Activated CD4-positive, alpha-beta memory T cell treated with anti-CD3 and anti-CD28 coated beads for 36 hours (primary cell): ENCODE data around the gene ABI3BP. TPM values are rescaled to one million over a fixed set of nuclear protein-coding genes. Genes with fewer than 3 reads are reported as not detected.
A peak's percentile ranks its signal among the peaks of the same experiment; 100 is the strongest.

Experiments
- CTCF ChIA-PET: fragments of 350-600 bp; sonication (Branson Sonifier 250); formaldehyde crosslinking; loops from one replicate; lab custom pipeline; 2021; ENCODE audit warnings: antibody characterized with exemption, inconsistent platforms; lab: Charles Lee
- POLR2A ChIA-PET: fragments of 350-600 bp; sonication (Branson Sonifier 250); formaldehyde crosslinking; loops from one replicate; lab custom pipeline; 2021; ENCODE audit warnings: antibody characterized with exemption; lab: Charles Lee
- DNase-seq: peaks from one replicate; pipeline ENCODE4 v3.0.0-alpha.2; 2020
- H3K27ac Mint-ChIP-seq: one replicate; pipeline ENCODE4 v1.8.0; 2021; ENCODE audit warnings: mixed read lengths
- H3K27me3 Mint-ChIP-seq: one replicate; pipeline ENCODE4 v1.8.0; 2021; ENCODE audit warnings: mixed read lengths
- H3K36me3 Mint-ChIP-seq: one replicate; pipeline ENCODE4 v1.8.0; 2021; ENCODE audit warnings: mixed read lengths
- H3K4me1 Mint-ChIP-seq: one replicate; pipeline ENCODE4 v1.8.0; 2021; ENCODE audit warnings: low read depth, mixed read lengths
- H3K4me3 Mint-ChIP-seq: one replicate; pipeline ENCODE4 v1.8.0; 2021; ENCODE audit warnings: mild to moderate bottlenecking, mixed read lengths
- H3K9me3 Mint-ChIP-seq: one replicate; pipeline ENCODE4 v1.8.0; 2021; ENCODE audit warnings: mixed read lengths
- intact Hi-C: fragments of 100-400 bp; cut with micrococcal nuclease; formaldehyde crosslinking; loops from one replicate; pipeline ENCODE4 v1.15.1; 2023
- total RNA-seq, 2 experiments: library from RNA; stranded (reverse); gene quantifications; one replicate each; pipeline ENCODE4 v1.2.3, GENCODE V29; 2021

The ABI3BP gene
- total RNA-seq, 2 experiments from 2014 or later, result not detected

DNA sequence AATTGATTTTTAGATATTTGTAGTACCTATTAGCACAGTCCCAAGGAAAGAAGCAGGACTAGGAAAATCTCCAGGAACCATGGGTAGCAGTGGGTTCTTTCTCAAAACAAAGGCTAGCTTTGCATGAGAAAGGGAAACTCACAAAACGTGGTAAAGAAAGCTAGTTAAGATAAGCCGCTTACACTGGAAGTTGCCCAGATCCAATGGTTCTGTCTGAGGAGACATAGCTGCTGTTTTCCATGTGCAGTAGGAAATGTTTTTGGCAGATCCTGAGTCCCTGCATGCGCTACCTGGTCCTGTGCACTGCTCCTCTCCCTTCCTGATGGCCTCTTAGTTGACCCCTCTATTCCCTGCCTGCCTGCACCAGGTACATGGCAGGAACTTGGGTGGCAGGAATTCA is 223.5 kb downstream of the ABI3BP start:
- ChIA-PET CTCF (interaction anchor here (1.0 kb wide), 1 partner anchor 27 kb away, joined by 3 read pairs; no protein-coding TSS in a partner anchor), POLR2A (no interaction called here)
- Mint-ChIP-seq H3K27ac (no peak overlapping the region), H3K4me3 (no peak overlapping the region), H3K36me3 (no peaks in the 10 kb centered on the region), H3K27me3 (no peaks in the 10 kb centered on the region), H3K4me1 (peaks cover 6% of the 10 kb centered on the region), H3K9me3 (no peaks in the 10 kb centered on the region)
- intact Hi-C loops, result no loop called here
- DNase-seq, result no peak

DNA sequence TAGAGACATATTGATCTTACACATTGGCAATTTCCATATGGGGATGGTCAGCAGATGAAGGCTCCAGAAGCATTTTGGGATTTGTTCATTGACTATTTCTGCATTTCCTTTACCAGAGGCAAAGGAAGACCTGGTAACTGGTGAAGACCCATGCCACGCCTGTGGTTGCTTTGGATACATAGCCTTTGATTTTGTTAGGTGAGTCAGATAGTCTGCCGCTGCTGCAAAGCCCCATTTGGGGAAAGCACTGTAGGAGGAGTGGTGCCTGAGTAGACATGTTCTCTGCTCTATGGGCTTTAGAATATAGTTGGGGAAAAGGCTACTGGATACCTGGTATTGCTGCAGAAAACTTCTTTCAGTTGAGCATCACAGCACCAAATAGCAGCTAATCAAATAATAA is 227.2 kb downstream of the ABI3BP start:
- intact Hi-C loops, result no loop called here
- ChIA-PET POLR2A (no interaction called here), CTCF (no interaction called here)
- DNase-seq, result peak; percentile 12
- H3K9me3 Mint-ChIP-seq, result no peaks in the 10 kb centered on the region
- H3K27ac Mint-ChIP-seq, result no peak overlapping the region
- peaks cover 6% of the 10 kb centered on the region for H3K4me1 Mint-ChIP-seq
- no peaks in the 10 kb centered on the region for H3K36me3 Mint-ChIP-seq
- H3K27me3 Mint-ChIP-seq, result no peaks in the 10 kb centered on the region
- no peak overlapping the region for H3K4me3 Mint-ChIP-seq

DNA sequence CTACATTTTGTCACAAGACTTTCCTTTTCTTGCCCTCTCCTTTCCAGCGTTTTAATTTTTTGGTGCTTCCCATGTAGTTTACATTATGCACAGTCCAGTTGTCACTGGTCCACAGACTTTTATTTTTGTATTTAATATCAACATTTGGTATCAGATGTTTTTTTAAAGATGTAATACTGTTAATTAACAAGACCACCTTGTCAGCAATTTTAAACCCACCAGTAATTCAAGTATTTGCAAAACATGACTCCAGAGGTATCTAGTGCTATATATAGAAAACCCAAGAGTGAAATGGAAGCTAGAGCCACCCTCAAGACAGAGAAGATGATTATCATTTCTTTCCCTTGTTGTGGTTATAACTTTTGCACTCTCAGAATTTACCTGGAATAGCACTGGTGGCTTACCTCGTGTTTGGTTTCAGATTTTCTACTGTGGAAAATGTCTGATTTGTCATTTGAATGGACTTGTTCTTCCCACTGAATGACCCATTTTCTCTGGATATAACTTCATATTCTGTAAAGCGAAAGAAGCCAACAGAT is 227.7 kb downstream of the ABI3BP start:
- Mint-ChIP-seq H3K4me1 (peaks cover 6% of the 10 kb centered on the region), H3K4me3 (no peak overlapping the region), H3K27me3 (no peaks in the 10 kb centered on the region), H3K36me3 (no peaks in the 10 kb centered on the region), H3K27ac (no peak overlapping the region), H3K9me3 (no peaks in the 10 kb centered on the region)
- no peak for DNase-seq
- ChIA-PET POLR2A (no interaction called here), CTCF (no interaction called here)
- intact Hi-C loops, result no loop called here

DNA sequence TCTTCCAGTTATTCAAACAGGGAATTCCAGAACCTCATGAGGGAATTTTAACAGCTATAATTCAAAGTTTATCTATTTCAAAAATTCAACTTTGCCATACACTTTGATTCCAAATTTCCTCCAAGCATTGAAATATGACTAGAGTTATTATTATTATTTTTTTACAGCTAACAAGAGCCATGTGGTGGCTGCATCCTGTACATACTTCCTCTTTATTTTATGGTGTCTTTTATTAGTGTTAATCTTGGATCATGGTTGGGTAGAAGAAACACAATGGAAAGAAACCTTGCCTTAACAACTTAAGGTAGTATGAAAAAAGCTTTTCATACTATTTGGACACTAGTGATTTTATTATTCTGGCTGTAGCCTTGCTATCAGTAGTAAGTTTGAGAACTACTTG is 231.3 kb downstream of the ABI3BP start:
- ChIA-PET POLR2A (interaction anchor here (0.6 kb wide), 1 partner anchor 176 kb away, joined by 3 read pairs; no protein-coding TSS in a partner anchor), CTCF (interaction anchor here (0.8 to 1.5 kb wide), 2 partner anchors 21 to 299 kb away, joined by 3 to 4 read pairs; no protein-coding TSS in a partner anchor)
- no peaks in the 10 kb centered on the region for H3K9me3 Mint-ChIP-seq
- no peak for DNase-seq
- intact Hi-C loops, result no loop called here
- no peaks in the 10 kb centered on the region for H3K36me3 Mint-ChIP-seq
- H3K4me3 Mint-ChIP-seq, result no peak overlapping the region
- no peaks in the 10 kb centered on the region for H3K27me3 Mint-ChIP-seq
- H3K27ac Mint-ChIP-seq, result no peak overlapping the region
- peaks cover 6% of the 10 kb centered on the region for H3K4me1 Mint-ChIP-seq

DNA sequence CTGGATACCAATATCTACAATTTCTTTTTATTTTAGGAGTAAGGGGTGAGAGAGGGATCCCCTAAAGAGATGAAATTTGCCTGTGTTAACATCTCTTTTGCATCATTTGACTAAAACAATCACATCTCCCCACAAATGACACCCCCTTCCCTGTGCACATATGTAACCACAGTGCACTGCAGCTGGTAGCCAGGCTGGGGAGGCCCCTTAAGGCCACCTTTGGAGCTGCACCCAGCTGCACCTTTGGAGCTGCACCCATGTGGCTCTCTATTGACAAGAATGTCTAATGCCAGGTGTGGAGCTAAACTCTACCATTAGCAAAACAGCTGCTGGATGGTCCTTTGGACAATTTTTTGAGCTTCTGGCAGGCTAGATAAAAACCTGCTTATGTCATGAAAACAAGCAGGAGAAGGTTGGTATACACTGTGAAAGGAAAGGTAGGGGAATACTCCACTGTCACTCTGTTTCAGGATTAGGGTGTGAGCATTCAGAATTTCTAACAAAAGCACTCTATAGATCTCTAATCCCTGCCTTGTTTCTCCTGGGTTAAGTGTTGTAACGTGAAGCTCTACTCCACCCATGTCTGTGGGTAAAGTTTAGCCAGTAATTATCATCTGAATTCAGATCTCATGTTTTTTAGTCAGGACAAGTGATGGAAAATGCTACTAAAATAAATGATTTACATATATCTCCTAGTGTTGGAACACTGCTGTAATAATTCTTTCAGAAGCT is 231.8 kb downstream of the ABI3BP start:
- CTCF ChIA-PET, result interaction anchor here (0.8 to 1.5 kb wide), 2 partner anchors 20 to 299 kb away, joined by 3 to 4 read pairs; no protein-coding TSS in a partner anchor
- no peak overlapping the region for H3K4me3 Mint-ChIP-seq
- no peaks in the 10 kb centered on the region for H3K9me3 Mint-ChIP-seq
- H3K4me1 Mint-ChIP-seq, result peaks cover 6% of the 10 kb centered on the region
- no peaks in the 10 kb centered on the region for H3K36me3 Mint-ChIP-seq
- POLR2A ChIA-PET, result interaction anchor here (0.6 kb wide), 1 partner anchor 175 kb away, joined by 3 read pairs; no protein-coding TSS in a partner anchor
- H3K27me3 Mint-ChIP-seq, result no peaks in the 10 kb centered on the region
- intact Hi-C loops, result no loop called here
- DNase-seq, result peak; percentile 24
- H3K27ac Mint-ChIP-seq, result no peak overlapping the region

DNA sequence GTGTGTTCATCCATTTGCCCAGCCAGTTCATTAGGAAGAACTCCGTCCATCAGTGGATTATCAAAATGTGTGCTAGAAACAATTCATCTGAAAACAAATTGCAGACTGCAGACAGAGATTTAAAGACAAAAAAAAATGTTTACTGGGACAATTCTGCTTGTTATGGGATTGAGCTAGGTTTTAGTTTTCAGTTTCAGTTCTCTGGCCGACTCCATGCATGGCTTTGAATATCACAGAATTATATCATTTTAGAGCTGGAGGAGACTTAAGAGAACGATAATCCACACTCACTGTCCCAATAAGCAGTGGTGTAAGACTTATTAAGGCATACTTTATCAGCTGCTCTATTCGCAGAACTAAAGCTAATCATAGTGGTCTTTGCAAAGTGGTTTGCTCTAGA is 232.8 kb downstream of the ABI3BP start:
- ChIA-PET POLR2A (no interaction called here), CTCF (interaction anchor here (0.5 to 0.7 kb wide), 2 partner anchors 45 to 54 kb away, joined by 3 read pairs; no protein-coding TSS in a partner anchor)
- Mint-ChIP-seq H3K27me3 (no peaks in the 10 kb centered on the region), H3K9me3 (no peaks in the 10 kb centered on the region), H3K36me3 (peaks cover 4% of the 10 kb centered on the region), H3K27ac (no peak overlapping the region), H3K4me1 (peaks cover under 1% of the 10 kb centered on the region), H3K4me3 (no peak overlapping the region)
- intact Hi-C loops, result no loop called here
- DNase-seq, result no peak

DNA sequence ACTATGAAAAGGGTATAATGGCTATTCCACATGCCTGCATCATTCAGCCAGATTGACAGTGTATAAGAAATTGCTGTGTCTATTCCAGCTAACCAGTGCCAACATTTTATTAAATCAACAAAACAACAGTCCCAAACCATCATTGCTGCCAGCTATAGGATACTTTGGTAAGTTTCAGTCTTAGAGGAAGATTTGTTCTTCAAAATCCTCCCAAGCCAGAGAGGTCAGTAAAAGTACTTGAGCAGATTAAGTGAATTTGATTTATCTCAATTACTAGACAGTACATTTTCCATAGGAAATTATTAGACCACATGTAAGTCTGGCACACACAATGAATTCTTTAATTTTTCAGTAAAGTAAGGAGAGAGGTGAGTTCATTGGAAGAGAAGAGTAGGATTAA is 233.3 kb downstream of the ABI3BP start:
- Mint-ChIP-seq H3K27me3 (no peaks in the 10 kb centered on the region), H3K4me1 (no peaks in the 10 kb centered on the region), H3K36me3 (peaks cover 8% of the 10 kb centered on the region), H3K9me3 (no peaks in the 10 kb centered on the region), H3K27ac (no peak overlapping the region), H3K4me3 (no peak overlapping the region)
- CTCF ChIA-PET, result interaction anchor here (0.5 to 0.9 kb wide), 3 partner anchors 10 to 45 kb away, joined by 3 to 4 read pairs (median 3); no protein-coding TSS in a partner anchor
- intact Hi-C loops, result no loop called here
- no peak for DNase-seq
- POLR2A ChIA-PET, result no interaction called here

DNA sequence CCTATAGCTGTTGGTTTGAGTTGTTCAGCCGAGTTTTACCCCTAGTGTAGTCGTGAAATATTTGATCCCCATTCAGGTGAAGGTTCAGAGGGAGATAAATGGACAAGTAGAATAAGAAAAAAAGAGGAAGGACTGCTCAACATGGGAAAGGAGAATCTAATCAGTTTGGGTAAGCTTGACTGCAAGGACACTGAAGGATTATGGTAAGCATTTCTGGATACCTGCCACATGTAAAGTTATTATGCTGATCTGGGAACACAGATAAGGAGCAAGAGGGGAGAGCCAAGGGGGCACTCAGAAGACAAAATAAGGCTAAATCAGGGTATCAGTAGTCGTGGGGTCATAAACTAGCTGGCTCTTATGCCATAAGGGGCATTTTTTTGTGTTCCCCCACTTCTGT is 234.1 kb downstream of the ABI3BP start:
- intact Hi-C loops, result no loop called here
- H3K36me3 Mint-ChIP-seq, result peaks cover 12% of the 10 kb centered on the region
- no peaks in the 10 kb centered on the region for H3K27me3 Mint-ChIP-seq
- H3K9me3 Mint-ChIP-seq, result no peaks in the 10 kb centered on the region
- POLR2A ChIA-PET, result no interaction called here
- H3K4me3 Mint-ChIP-seq, result no peak overlapping the region
- no peaks in the 10 kb centered on the region for H3K4me1 Mint-ChIP-seq
- no peak for DNase-seq
- no peak overlapping the region for H3K27ac Mint-ChIP-seq
- CTCF ChIA-PET, result interaction anchor here (0.7 to 0.9 kb wide), 2 partner anchors 9 to 31 kb away, joined by 3 to 4 read pairs; no protein-coding TSS in a partner anchor

DNA sequence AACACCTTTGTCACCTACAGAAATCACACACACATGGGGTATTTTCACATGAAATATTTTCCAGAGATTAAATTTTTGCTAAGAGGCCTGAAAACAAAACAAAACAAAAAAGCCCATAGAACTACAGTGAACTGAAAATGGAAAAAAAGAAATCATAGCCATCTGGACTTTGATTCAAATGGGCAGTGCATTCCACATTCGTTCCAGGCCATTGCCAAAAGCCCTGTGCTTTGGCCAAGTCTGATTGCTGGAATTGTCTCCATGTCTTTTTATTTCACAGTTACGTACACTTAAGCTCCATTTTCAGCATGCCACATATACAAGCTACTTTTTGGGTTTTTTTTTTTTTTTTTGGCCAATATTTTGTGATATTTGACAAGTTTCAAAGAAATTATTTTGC is 236.8 kb downstream of the ABI3BP start:
- H3K36me3 Mint-ChIP-seq, result peaks cover 24% of the 10 kb centered on the region
- no peaks in the 10 kb centered on the region for H3K4me1 Mint-ChIP-seq
- ChIA-PET POLR2A (no interaction called here), CTCF (no interaction called here)
- no peak overlapping the region for H3K4me3 Mint-ChIP-seq
- H3K9me3 Mint-ChIP-seq, result no peaks in the 10 kb centered on the region
- H3K27me3 Mint-ChIP-seq, result no peaks in the 10 kb centered on the region
- no peak for DNase-seq
- H3K27ac Mint-ChIP-seq, result no peak overlapping the region
- intact Hi-C loops, result no loop called here

DNA sequence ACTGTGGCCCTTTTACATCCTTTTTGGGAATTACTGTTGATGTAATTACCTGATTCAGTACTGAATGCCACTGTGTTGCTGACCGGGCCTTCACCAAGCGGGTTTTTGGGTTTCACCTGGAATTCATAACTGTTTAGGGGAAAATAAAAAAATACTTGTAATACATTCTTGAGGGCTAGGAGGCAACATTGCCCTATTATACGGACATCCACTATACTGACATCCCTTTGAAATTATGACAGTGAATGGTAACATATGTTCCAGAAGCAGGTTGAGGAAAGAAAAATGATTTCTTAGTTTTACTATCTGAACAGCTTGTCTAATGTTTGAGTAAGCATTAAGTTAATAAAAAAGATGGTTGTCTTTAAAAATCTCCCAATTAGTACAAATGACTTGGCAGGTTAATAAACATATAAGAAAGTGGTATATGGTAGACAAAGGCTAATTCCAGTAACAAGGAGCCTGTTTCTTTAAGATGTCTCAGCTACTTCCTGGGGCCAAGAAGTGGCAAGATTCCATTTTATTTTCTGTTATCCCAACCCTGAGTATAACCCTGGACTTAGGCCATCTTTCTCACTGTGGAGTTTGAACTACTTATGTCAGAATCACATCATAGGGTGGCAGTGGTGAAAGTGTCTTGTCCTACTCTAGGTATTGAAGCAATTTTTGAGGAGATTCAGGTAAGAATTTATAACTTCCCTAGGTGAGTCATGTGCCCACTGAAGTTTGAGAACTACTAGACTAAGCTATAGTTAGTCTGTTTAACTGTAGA is 238.5 kb downstream of the ABI3BP start:
- POLR2A ChIA-PET, result no interaction called here
- peaks cover 32% of the 10 kb centered on the region for H3K36me3 Mint-ChIP-seq
- DNase-seq, result no peak
- H3K27me3 Mint-ChIP-seq, result no peaks in the 10 kb centered on the region
- CTCF ChIA-PET, result interaction anchor here (1.0 kb wide), 1 partner anchor 16 kb away, joined by 3 read pairs; no protein-coding TSS in a partner anchor
- no peaks in the 10 kb centered on the region for H3K9me3 Mint-ChIP-seq
- no peaks in the 10 kb centered on the region for H3K4me1 Mint-ChIP-seq
- no peak overlapping the region for H3K27ac Mint-ChIP-seq
- intact Hi-C loops, result no loop called here
- H3K4me3 Mint-ChIP-seq, result no peak overlapping the region

DNA sequence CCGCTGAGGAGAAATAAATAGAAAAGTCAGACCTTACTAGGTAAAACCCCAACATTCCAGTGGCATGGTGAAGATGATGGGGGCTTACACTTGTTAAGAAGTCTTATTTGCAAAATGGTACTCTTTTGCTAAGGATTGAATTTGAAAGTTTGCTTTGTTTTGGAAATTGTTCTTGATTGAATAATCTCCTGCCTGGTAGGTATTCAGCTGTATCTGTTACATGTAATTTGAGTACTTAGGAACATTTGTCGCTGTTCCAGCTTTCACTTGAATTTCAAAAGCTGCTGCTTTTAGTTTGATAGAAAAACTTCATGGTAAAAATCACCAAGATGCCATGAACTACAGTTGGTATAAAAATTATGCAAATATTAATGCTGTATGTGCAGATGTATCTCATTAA is 239.4 kb downstream of the ABI3BP start:
- Mint-ChIP-seq H3K4me1 (no peaks in the 10 kb centered on the region), H3K4me3 (no peak overlapping the region), H3K27me3 (no peaks in the 10 kb centered on the region), H3K27ac (no peak overlapping the region), H3K36me3 (peaks cover 36% of the 10 kb centered on the region), H3K9me3 (no peaks in the 10 kb centered on the region)
- ChIA-PET POLR2A (no interaction called here), CTCF (no interaction called here)
- no peak for DNase-seq
- intact Hi-C loops, result no loop called here

DNA sequence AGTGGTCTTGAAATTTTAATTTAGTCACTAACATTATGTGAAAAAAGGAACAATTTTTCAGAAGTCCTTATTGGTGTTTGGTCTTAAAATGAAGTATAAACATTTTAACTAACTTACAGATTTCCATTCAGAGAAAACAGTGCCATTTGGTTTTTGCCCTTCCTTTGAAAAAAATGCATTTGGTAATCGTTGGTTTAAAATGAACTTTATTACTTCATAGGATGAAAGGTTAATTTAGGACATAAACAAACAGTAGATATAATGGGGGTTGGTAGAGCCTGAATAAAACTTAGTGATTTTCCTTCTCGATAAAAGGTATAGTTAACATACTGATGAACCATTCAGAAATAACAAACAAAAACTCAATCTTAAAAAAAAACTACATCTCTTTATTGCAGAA is 244.3 kb downstream of the ABI3BP start:
- no peak for DNase-seq
- Mint-ChIP-seq H3K4me3 (no peak overlapping the region), H3K27me3 (no peaks in the 10 kb centered on the region), H3K36me3 (peaks cover 44% of the 10 kb centered on the region), H3K9me3 (no peaks in the 10 kb centered on the region), H3K27ac (no peak overlapping the region), H3K4me1 (no peaks in the 10 kb centered on the region)
- ChIA-PET CTCF (interaction anchor here (0.9 kb wide), 1 partner anchor 98 kb away, joined by 3 read pairs; no protein-coding TSS in a partner anchor), POLR2A (no interaction called here)
- intact Hi-C loops, result no loop called here
